OCI-LY7 (cell line): ENCODE data around the gene NCS1. TPM values are rescaled to one million over a fixed set of nuclear protein-coding genes. Genes with fewer than 3 reads are reported as not detected.

Source experiments
- BruUV-seq: library from RNA; stranded (reverse); fragments of 400-500 nt; replicated peaks from 2 replicates; lab custom pipeline; 2021; lab: Mats Ljungman, UMichigan
- CTCF ChIA-PET: fragments of 300-600 bp; sonication (Branson Sonifier 250); formaldehyde crosslinking; loops from one replicate; lab custom pipeline; 2022; ENCODE audit warnings: antibody characterized with exemption; ENCODE audit not compliant: unreplicated experiment; lab: Charles Lee
- POLR2A ChIA-PET: fragments of 300-600 bp; sonication (Branson Sonifier 250); formaldehyde crosslinking; loops from one replicate; lab custom pipeline; 2022; ENCODE audit warnings: antibody characterized with exemption; lab: Charles Lee
- DNase-seq: peaks from one replicate; pipeline ENCODE4 v3.0.0-alpha.2; 2015; ENCODE audit warnings: low spot score
- H2AFZ ChIP-seq: fragments of 200-600 bp; sonication (generic), shearing (Covaris generic); 2 replicates; pipeline ENCODE4 v1.6.1; 2014; ENCODE audit warnings: mild to moderate bottlenecking, antibody characterized with exemption, low read length, moderate library complexity
- H3K27ac ChIP-seq: fragments of 200-600 bp; sonication (generic); 2 replicates; pipeline ENCODE4 v1.5.1; 2014; ENCODE audit warnings: mixed run types, low read depth, mild to moderate bottlenecking, moderate library complexity, low read length, inconsistent platforms; ENCODE audit not compliant: poor library complexity, severe bottlenecking
- H3K36me3 ChIP-seq: fragments of 200-600 bp; sonication (generic); 2 replicates; pipeline ENCODE4 v1.6.1; 2014; ENCODE audit warnings: mild to moderate bottlenecking, antibody characterized with exemption, low read length, moderate library complexity, mixed read lengths; ENCODE audit not compliant: insufficient read depth
- H3K4me1 ChIP-seq: fragments of 200-600 bp; sonication (generic); 2 replicates; pipeline ENCODE4 v1.5.1; 2014; ENCODE audit warnings: mild to moderate bottlenecking, low read length; ENCODE audit not compliant: insufficient read depth, poor library complexity, severe bottlenecking
- H3K4me2 ChIP-seq: fragments of 200-600 bp; sonication (generic); 2 replicates; pipeline ENCODE4 v1.6.1; 2014; ENCODE audit warnings: mild to moderate bottlenecking, low read length
- H3K4me3 ChIP-seq: fragments of 200-600 bp; sonication (generic); 2 replicates; pipeline ENCODE4 v1.5.1; 2014; ENCODE audit warnings: mild to moderate bottlenecking, low read depth, low read length; ENCODE audit not compliant: poor library complexity, severe bottlenecking
- H3K79me2 ChIP-seq: fragments of 200-600 bp; sonication (generic); 2 replicates; pipeline ENCODE4 v1.6.1; 2016; ENCODE audit warnings: low read depth, mild to moderate bottlenecking, low read length, moderate library complexity, mixed read lengths; ENCODE audit not compliant: insufficient read depth
- H3K9me2 ChIP-seq: fragments of 200-600 bp; sonication (generic); 2 replicates; pipeline ENCODE4 v1.6.1; 2016; ENCODE audit warnings: mild to moderate bottlenecking, low read length, mixed read lengths; ENCODE audit not compliant: insufficient read depth
- H3K9me3 ChIP-seq: fragments of 200-600 bp; sonication (generic); 2 replicates; pipeline ENCODE4 v1.6.1; 2014; ENCODE audit warnings: mild to moderate bottlenecking, mixed run types, low read length, mixed read lengths
- H4K20me1 ChIP-seq: fragments of 200-600 bp; sonication (generic); 2 replicates; pipeline ENCODE4 v1.6.1; 2014; ENCODE audit warnings: mild to moderate bottlenecking, antibody characterized with exemption, low read length, moderate library complexity, mixed read lengths; ENCODE audit not compliant: insufficient read depth
- CTCF ChIP-seq: fragments of 200-600 bp; sonication (generic); conservative IDR thresholded peaks from 2 replicates; pipeline ENCODE4 v1.5.1; 2014; ENCODE audit warnings: mild to moderate bottlenecking, antibody characterized with exemption, low read length, moderate library complexity, mixed read lengths
- EZH2phosphoT487 ChIP-seq: fragments of 200-600 bp; sonication (generic); IDR thresholded peaks from 2 replicates; pipeline ENCODE4 v1.6.1; 2018; ENCODE audit warnings: low read depth, borderline replicate concordance, mild to moderate bottlenecking, mixed run types, antibody characterized with exemption, low read length, moderate library complexity, mixed read lengths
- intact Hi-C: fragments of 100-400 bp; cut with micrococcal nuclease; formaldehyde crosslinking; loops from one replicate; pipeline ENCODE4 v1.10.0; 2022; ENCODE audit not compliant: unreplicated experiment
- total RNA-seq, 2 experiments: library from RNA; depleted of rRNA in 1 of 2; stranded (reverse); fragments of >200 nt in 1 of 2; shearing (Covaris generic) in 1 of 2; gene quantifications; 2 replicates each; pipeline ENCODE4 v1.2.3, GENCODE V29; 2014 to 2022

Gene NCS1
- total RNA-seq, 2 experiments from 2014 or later: not detected

- H3K27ac ChIP-seq: no peak overlapping the region
- intact Hi-C loops: no loop called here
- no peak overlapping the region for H3K4me3 ChIP-seq
- H3K36me3 ChIP-seq: no peaks in the 10 kb centered on the region
- H4K20me1 ChIP-seq: no peaks in the 10 kb centered on the region
- ChIA-PET CTCF (no interaction called here), POLR2A (no interaction called here)
- no peaks in the 10 kb centered on the region for H3K4me1 ChIP-seq
- no peaks in the 10 kb centered on the region for H3K9me3 ChIP-seq
- TF ChIP-seq EZH2phosphoT487 (no peak), CTCF (no peak)
- no peak for DNase-seq
- H3K9me2 ChIP-seq: no peaks in the 10 kb centered on the region
- H2AFZ ChIP-seq: no peak overlapping the region
- H3K79me2 ChIP-seq: no peaks in the 10 kb centered on the region
- no TSS peak for BruUV-seq
- H3K4me2 ChIP-seq: no peak overlapping the region
Measured at GRCh38 chr9:130209422-130209821, 37.2 kb downstream of the NCS1 start.

- Histone ChIP-seq H3K4me3 (no peak overlapping the region), H3K36me3 (no peaks in the 10 kb centered on the region), H4K20me1 (no peaks in the 10 kb centered on the region), H3K4me1 (no peaks in the 10 kb centered on the region), H3K9me2 (no peaks in the 10 kb centered on the region), H3K79me2 (no peaks in the 10 kb centered on the region), H3K9me3 (no peaks in the 10 kb centered on the region), H3K4me2 (no peak overlapping the region), H3K27ac (no peak overlapping the region), H2AFZ (no peak overlapping the region)
- POLR2A ChIA-PET: no interaction called here
- TF ChIP-seq EZH2phosphoT487 (no peak), CTCF (no peak)
- CTCF ChIA-PET: interaction anchor here (0.6 kb wide), 1 partner anchor 994 kb away, joined by 4 read pairs; no protein-coding TSS in a partner anchor
- intact Hi-C loops: no loop called here
- DNase-seq: no peak
- no TSS peak for BruUV-seq
Measured at GRCh38 chr9:130211548-130212226, 39.5 kb downstream of the NCS1 start.

GRCh38 chr9:130212543-130213297 is 40.5 kb downstream of the NCS1 start:
- no peaks in the 10 kb centered on the region for H3K79me2 ChIP-seq
- no peak overlapping the region for H3K4me2 ChIP-seq
- POLR2A ChIA-PET: interaction anchor here (0.6 kb wide), 1 partner anchor 152 kb away, joined by 3 read pairs; no protein-coding TSS in a partner anchor
- BruUV-seq: no TSS peak
- no peak for TF ChIP-seq EZH2phosphoT487
- TF ChIP-seq CTCF: no peak
- no peak overlapping the region for H3K4me3 ChIP-seq
- no peak for DNase-seq
- H4K20me1 ChIP-seq: no peaks in the 10 kb centered on the region
- intact Hi-C loops: no loop called here
- H3K4me1 ChIP-seq: no peaks in the 10 kb centered on the region
- H3K9me2 ChIP-seq: no peaks in the 10 kb centered on the region
- no peak overlapping the region for H2AFZ ChIP-seq
- no peaks in the 10 kb centered on the region for H3K9me3 ChIP-seq
- H3K36me3 ChIP-seq: no peaks in the 10 kb centered on the region
- no peak overlapping the region for H3K27ac ChIP-seq
- CTCF ChIA-PET: no interaction called here
